HEK293 (cell line): ENCODE results near the gene AGO4.

Source experiments
- KLF8 ChIP-seq: fragments of 450-650 bp; formaldehyde crosslinking; IDR thresholded peaks from 2 replicates; pipeline ENCODE4 v1.5.1; 2016; ENCODE audit warnings: missing biosample characterization, missing genetic modification characterization
- PBX3 ChIP-seq: sonication (generic); formaldehyde crosslinking; IDR thresholded peaks from 2 replicates; pipeline ENCODE4 v1.8.1; 2022; ENCODE audit warnings: mild to moderate bottlenecking, moderate library complexity, missing genetic modification reagents
- PRDM2 ChIP-seq: fragments of 450-650 bp; formaldehyde crosslinking; IDR thresholded peaks from 2 replicates; pipeline ENCODE4 v1.5.1; 2016; ENCODE audit warnings: missing biosample characterization, missing genetic modification characterization, borderline replicate concordance
- RBAK ChIP-seq: fragments of 450-650 bp; formaldehyde crosslinking; IDR thresholded peaks from 2 replicates; pipeline ENCODE4 v1.5.1; 2016; ENCODE audit warnings: missing biosample characterization, missing genetic modification characterization
- SCRT2 ChIP-seq: fragments of 450-650 bp; formaldehyde crosslinking; IDR thresholded peaks from 2 replicates; pipeline ENCODE4 v1.5.1; 2016; ENCODE audit warnings: missing biosample characterization, missing genetic modification characterization
- TCF7L2 ChIP-seq: IDR thresholded peaks from 2 replicates; pipeline ENCODE4 v1.6.1; 2011; ENCODE audit warnings: low read depth, mild to moderate bottlenecking, inconsistent platforms, low read length, moderate library complexity, borderline replicate concordance
- TRIM28 ChIP-seq: IDR thresholded peaks from 2 replicates; pipeline ENCODE4 v1.6.1; 2011; ENCODE audit warnings: low read length, control low read depth, borderline replicate concordance
- WT1 ChIP-seq: fragments of 450-650 bp; formaldehyde crosslinking; IDR thresholded peaks from 2 replicates; pipeline ENCODE4 v1.5.1; 2016; ENCODE audit warnings: missing biosample characterization, missing genetic modification characterization
- ZEB2 ChIP-seq: fragments of 450-650 bp; formaldehyde crosslinking; IDR thresholded peaks from 2 replicates; pipeline ENCODE4 v1.5.1; 2016; ENCODE audit warnings: missing biosample characterization, missing genetic modification characterization
- ZFHX2 ChIP-seq: fragments of 450-650 bp; formaldehyde crosslinking; conservative IDR thresholded peaks from 2 replicates; pipeline ENCODE4 v1.5.1; 2016; ENCODE audit warnings: missing biosample characterization, missing genetic modification characterization
- ZFP37 ChIP-seq: fragments of 450-650 bp; formaldehyde crosslinking; IDR thresholded peaks from 2 replicates; pipeline ENCODE4 v1.5.1; 2016; ENCODE audit warnings: missing biosample characterization, missing genetic modification characterization
- ZNF24 ChIP-seq: fragments of 450-650 bp; formaldehyde crosslinking; IDR thresholded peaks from 2 replicates; pipeline ENCODE4 v1.5.1; 2016; ENCODE audit warnings: missing biosample characterization, missing genetic modification characterization
- ZNF274 ChIP-seq, 2 experiments: fragments of 200-500 bp in 1 of 2; fragments of 450-650 bp in 1 of 2; sonication (Bioruptor generic) in 1 of 2; formaldehyde crosslinking in 1 of 2; IDR thresholded peaks; 2 replicates each; pipeline versions ENCODE4 v1.5.1 to v1.6.1; 2014 to 2016; ENCODE audit warnings: borderline replicate concordance in 1 of 2, inconsistent platforms in 1 of 2, low read length in 1 of 2, missing biosample characterization in 1 of 2, missing genetic modification characterization in 1 of 2
- ZNF354C ChIP-seq: fragments of 450-650 bp; formaldehyde crosslinking; IDR thresholded peaks from 2 replicates; pipeline ENCODE4 v1.5.1; 2016; ENCODE audit warnings: missing biosample characterization, missing genetic modification characterization, low read depth, borderline replicate concordance
- ZNF501 ChIP-seq: fragments of 450-650 bp; formaldehyde crosslinking; IDR thresholded peaks from 2 replicates; pipeline ENCODE4 v1.5.1; 2016; ENCODE audit warnings: missing biosample characterization, missing genetic modification characterization
- ZNF518A ChIP-seq: fragments of 450-650 bp; formaldehyde crosslinking; conservative IDR thresholded peaks from 2 replicates; pipeline ENCODE4 v1.5.1; 2016; ENCODE audit warnings: low read depth, missing biosample characterization, missing genetic modification characterization
- ZNF571 ChIP-seq: fragments of 450-650 bp; formaldehyde crosslinking; IDR thresholded peaks from 2 replicates; pipeline ENCODE4 v1.5.0; 2017; ENCODE audit warnings: missing biosample characterization, missing genetic modification characterization
- ZNF629 ChIP-seq: fragments of 450-650 bp; formaldehyde crosslinking; IDR thresholded peaks from 2 replicates; pipeline ENCODE4 v1.5.1; 2017; ENCODE audit warnings: missing biosample characterization, missing genetic modification characterization
- ZNF639 ChIP-seq: fragments of 450-650 bp; formaldehyde crosslinking; IDR thresholded peaks from 2 replicates; pipeline ENCODE4 v1.5.1; 2016; ENCODE audit warnings: missing biosample characterization, missing genetic modification characterization
- ZNF777 ChIP-seq: fragments of 450-650 bp; formaldehyde crosslinking; IDR thresholded peaks from 2 replicates; pipeline ENCODE4 v1.5.1; 2017; ENCODE audit warnings: missing biosample characterization, missing genetic modification characterization, borderline replicate concordance
- ZNF792 ChIP-seq: fragments of 450-650 bp; formaldehyde crosslinking; IDR thresholded peaks from 2 replicates; pipeline ENCODE4 v1.5.1; 2016; ENCODE audit warnings: missing biosample characterization, missing genetic modification characterization
- ZNF830 ChIP-seq: fragments of 450-650 bp; IDR thresholded peaks from 2 replicates; pipeline ENCODE4 v1.5.0; 2018; ENCODE audit warnings: missing biosample characterization, missing genetic modification characterization, low read depth, mild to moderate bottlenecking, moderate library complexity
- ZNF837 ChIP-seq: fragments of 450-650 bp; formaldehyde crosslinking; IDR thresholded peaks from 2 replicates; pipeline ENCODE4 v1.5.1; 2016; ENCODE audit warnings: missing biosample characterization, missing genetic modification characterization
- ZSCAN16 ChIP-seq: fragments of 450-650 bp; formaldehyde crosslinking; IDR thresholded peaks from 2 replicates; pipeline ENCODE4 v1.5.1; 2016; ENCODE audit warnings: missing biosample characterization, missing genetic modification characterization
- TF ChIP-seq, protein P1 (sequence below): fragments of 450-650 bp; formaldehyde crosslinking; IDR thresholded peaks from 2 replicates; pipeline ENCODE4 v1.5.1; 2017; ENCODE audit warnings: missing biosample characterization, missing genetic modification characterization

Gene AGO4

DNA sequence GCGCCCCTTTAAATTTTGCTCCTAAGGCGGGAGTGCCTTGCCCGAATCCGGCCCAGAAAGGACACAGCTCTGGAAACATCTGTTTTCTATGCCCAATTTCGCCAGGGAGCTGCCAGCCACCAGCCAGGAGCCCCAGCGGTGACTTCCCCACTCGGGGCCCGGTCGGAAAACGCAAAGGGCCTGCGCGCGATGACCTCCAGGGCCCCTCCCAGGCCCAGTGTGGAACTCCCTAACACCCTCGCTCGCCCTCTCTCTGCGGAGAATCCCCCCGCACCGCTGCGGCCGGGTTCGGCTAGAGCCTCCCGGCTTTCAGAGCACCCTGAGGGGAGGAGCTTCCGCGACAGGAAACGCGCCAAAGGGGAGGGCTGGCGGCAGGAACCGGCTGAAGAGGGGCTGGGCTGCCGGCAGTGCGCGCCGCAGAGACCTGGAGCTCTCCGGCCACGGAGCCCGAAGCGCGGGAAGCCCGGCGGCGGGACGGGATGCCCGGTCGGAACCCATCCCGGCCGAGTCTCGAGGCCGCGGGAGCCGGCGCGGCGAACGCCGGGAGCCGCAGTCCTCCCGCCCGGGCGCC, 38.5 kb upstream of the AGO4 start (continued):
- TF ChIP-seq ZNF830 (tag by site-specific recombination), result no peak
- TF ChIP-seq ZNF777 (tag by site-specific recombination), result no peak
- no peak for TF ChIP-seq ZNF639 (tag by site-specific recombination)
- no peak for TF ChIP-seq RBAK (tag by site-specific recombination)
- no peak for TF ChIP-seq ZNF354C (tag by site-specific recombination)
- TF ChIP-seq KLF8 (tag by site-specific recombination), result no peak; the same call in 1 of the 2 replicates
- TF ChIP-seq ZNF24 (tag by site-specific recombination), result no peak
- TF ChIP-seq ZSCAN16 (tag by site-specific recombination), result peak; percentile 95
- TF ChIP-seq PBX3 (CRISPR knock-in tag), result no peak; the same call in 1 of the 2 replicates
- no peak for TF ChIP-seq ZNF274 (IDR thresholded peaks at IDR 0.05; ENCODE audit: low read length)
- TF ChIP-seq ZNF274 (tag by site-specific recombination; IDR thresholded peaks at IDR 0.05; ENCODE audit: borderline replicate concordance), result no peak
- no peak for TF ChIP-seq ZEB2 (tag by site-specific recombination)
- no peak for TF ChIP-seq SCRT2 (tag by site-specific recombination)
- TF ChIP-seq ZNF629 (tag by site-specific recombination), result no peak; the same call in 1 of the 2 replicates
- TF ChIP-seq, protein P1, sequence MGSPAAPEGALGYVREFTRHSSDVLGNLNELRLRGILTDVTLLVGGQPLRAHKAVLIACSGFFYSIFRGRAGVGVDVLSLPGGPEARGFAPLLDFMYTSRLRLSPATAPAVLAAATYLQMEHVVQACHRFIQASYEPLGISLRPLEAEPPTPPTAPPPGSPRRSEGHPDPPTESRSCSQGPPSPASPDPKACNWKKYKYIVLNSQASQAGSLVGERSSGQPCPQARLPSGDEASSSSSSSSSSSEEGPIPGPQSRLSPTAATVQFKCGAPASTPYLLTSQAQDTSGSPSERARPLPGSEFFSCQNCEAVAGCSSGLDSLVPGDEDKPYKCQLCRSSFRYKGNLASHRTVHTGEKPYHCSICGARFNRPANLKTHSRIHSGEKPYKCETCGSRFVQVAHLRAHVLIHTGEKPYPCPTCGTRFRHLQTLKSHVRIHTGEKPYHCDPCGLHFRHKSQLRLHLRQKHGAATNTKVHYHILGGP (tag by site-specific recombination), result no peak
- TF ChIP-seq ZNF837 (tag by site-specific recombination), result no peak
- TF ChIP-seq TCF7L2, result no peak
- no peak for TF ChIP-seq ZNF792
- TF ChIP-seq ZNF501 (tag by site-specific recombination), result no peak; the same call in none of the 2 replicates
- TF ChIP-seq PRDM2, result no peak
- no peak; the same call in none of the 2 replicates for TF ChIP-seq WT1 (tag by site-specific recombination)
- no peak for TF ChIP-seq ZFHX2 (tag by site-specific recombination)
- TF ChIP-seq ZFP37 (tag by site-specific recombination), result peak; percentile 49; the same call in 1 of the 2 replicates
- no peak for TF ChIP-seq ZNF518A (tag by site-specific recombination)
- TF ChIP-seq TRIM28, result no peak; the same call in 1 of the 2 replicates
- no peak for TF ChIP-seq ZNF571 (tag by site-specific recombination)
